ENCODE results near the gene PTH1R.

PTH1R gene

GRCh38 chr3:46850468-46850779 is 27.1 kb upstream of the PTH1R start:
- DNase-seq: no peak

DNA sequence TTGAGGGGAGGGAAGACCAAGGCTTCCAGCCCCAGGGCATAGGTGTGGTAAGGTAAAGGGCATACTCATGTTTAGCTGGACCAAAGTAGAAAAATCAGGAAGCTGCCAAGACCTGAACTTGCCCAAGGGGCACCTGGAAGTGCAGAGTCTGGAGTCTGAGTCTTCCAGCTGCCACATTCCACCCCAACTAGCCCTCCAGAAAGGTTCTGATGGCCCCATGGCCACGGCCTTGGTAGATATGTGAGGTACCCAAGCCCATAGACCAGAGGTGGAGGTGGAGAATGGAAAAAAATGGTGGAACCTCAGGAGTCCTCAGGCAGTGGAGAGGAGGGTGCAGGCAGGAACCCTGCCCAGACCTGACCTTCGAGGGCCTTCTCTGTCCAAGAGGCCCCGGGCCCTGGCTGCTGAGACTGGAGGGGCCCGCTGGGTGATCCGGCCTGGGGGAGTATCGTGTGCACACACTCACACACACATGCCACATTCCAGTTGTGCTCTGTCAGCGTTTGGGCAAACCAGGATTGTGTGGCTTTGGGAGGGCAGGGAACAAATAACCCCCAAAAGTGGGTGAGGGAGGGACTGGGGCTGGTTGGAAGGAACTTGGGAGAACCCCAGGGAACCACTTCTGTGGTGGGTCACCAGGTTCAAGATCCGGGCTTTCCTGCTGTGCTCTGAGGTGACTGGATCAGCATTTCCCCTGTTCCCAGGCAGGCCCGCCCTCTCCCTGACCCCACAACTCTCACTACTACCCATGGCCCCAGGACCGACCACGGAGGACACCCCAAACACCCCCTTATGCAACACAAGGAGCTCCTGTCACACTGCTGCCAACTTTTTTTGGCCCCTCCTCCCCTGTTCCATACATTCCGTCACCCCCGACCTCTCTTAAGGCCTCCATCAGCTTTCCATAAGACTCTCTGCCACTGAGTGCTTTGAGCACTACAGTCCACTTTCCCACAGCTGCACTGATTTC is 25.9 kb upstream of the PTH1R start:
- DNase-seq: no peak

DNA sequence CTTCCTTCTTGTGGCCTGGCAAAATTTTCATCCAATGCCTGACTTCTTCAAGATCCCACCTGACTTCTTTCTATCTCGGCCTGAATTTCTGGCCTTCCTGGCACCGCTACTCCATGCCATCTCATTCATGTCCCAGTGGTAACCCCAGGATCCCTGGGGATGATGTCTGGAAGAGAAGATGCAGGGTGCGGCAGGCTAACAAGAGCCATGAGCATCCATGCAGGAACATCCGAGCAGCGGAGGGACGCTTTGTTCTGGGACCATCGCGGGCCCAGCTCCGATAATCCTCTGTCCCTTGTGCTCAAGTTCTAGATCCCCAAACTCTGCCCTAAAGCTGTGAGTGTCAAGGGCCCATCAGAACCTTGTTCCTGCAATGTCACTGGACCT is 25.2 kb upstream of the PTH1R start:
- no peak for DNase-seq

DNA sequence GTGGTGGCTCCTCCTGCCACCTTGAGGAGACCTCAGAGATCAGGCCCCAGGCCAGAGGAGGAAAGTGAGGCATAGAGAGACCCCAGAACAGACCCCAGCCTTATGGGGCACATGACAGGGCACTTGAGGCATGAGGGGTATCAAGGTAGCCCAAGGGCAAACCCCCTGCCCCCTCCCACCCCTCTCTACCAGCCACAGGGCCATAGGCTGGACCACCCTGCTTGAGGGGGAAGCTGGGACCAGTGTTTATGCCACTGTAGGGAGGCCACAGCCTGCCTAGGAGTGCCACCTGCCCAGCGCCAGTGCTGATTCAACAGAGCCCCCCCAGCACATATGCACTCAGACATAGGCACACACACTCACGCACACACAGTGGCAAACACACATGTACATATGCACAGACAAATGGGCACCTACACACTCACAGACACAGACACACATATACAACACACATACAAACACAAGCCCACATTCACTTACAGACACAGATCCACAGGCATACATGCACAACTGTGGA is 24.6 kb upstream of the PTH1R start:
- no peak for DNase-seq

- DNase-seq: no peak
These were observed 23.8 kb upstream of the PTH1R start for GRCh38 chr3:46853441-46854415.

DNA sequence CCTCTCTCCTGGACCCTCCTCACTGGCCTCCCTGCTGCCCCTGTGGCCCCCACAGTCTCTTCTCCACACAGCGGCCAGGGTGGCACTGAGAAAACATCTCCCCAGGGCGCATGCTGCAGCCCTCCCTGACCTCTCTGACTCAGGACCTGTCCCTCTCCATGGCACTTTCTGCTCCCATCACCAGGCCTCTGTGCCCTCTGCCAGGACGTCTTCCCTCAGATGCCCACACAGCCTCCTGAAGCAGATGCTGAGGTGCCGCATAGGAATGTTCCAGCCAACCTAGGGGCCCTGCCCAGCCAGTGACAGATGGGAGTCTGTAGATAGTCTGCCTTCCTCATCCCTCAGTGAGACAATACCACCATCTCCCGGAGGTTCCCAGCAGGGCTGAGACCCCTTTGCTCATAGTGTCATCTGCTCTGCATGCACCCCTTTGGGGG is 22.9 kb upstream of the PTH1R start:
- DNase-seq: no peak

- no peak for DNase-seq
These were observed 20.7 kb upstream of the PTH1R start for GRCh38 chr3:46856576-46857471.

- DNase-seq: no peak
These were observed 19.8 kb upstream of the PTH1R start for GRCh38 chr3:46857485-46858341.

DNA sequence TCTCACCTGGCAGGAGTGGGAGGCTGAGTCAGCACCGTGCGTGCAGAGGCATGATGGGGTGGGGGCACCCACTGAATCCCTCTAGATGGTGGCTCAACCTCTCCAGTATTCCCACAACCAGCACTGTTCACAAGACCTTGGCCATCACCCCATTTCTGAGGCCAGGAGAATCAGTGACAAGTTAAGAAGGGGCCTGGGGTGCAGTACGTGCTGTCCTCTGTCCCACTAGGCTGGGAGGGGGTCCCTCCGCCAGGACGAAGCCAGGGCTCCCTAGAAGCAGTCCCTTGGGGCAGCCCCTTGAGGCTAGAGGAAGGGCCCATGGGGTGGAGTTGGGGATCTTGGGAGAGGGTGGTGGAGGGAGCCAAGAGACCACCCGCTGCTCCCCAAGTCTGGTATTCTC is 19.1 kb upstream of the PTH1R start:
- DNase-seq: no peak

DNA sequence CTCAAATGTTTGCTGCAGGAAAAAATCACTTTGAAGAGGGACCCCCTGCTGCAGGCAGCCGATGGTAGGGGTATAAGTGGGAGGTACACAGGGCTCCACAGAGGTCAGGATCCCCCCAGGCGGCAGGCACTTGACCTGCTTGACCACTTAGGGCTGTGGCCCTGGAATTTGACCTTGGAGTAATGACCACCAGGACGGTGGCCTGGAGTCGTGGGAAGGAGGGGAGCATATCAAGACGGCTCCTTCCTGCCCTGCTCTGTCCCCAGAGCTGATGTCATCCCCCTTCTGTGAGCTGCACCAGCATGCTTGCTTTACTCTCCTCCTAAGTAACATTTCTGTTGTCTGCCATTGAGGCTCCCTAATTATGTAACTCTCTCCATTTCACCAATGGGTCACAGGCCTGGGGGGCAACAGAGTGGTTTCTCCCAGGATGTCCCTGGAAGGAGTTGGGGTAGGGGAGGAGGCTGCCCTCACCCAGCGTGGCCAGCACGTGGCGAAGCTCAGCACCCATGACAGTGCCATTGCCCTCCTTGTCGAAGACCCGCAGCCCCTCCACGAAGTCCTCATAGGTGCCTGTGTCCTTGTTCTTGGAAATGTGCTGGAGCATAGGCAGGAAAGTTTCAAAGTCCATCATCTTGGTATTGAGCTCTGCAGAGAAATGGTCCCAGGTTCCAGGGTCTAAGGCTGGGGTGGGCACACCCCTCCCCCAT is 18.4 kb upstream of the PTH1R start:
- no peak for DNase-seq

GRCh38 chr3:46860017-46860809 is 17.3 kb upstream of the PTH1R start:
- DNase-seq: peak; percentile 8 to 43

- no peak for DNase-seq
These were observed 16.5 kb upstream of the PTH1R start for GRCh38 chr3:46860810-46861604.

GRCh38 chr3:46861605-46862368 is 15.7 kb upstream of the PTH1R start:
- no peak for DNase-seq

DNA sequence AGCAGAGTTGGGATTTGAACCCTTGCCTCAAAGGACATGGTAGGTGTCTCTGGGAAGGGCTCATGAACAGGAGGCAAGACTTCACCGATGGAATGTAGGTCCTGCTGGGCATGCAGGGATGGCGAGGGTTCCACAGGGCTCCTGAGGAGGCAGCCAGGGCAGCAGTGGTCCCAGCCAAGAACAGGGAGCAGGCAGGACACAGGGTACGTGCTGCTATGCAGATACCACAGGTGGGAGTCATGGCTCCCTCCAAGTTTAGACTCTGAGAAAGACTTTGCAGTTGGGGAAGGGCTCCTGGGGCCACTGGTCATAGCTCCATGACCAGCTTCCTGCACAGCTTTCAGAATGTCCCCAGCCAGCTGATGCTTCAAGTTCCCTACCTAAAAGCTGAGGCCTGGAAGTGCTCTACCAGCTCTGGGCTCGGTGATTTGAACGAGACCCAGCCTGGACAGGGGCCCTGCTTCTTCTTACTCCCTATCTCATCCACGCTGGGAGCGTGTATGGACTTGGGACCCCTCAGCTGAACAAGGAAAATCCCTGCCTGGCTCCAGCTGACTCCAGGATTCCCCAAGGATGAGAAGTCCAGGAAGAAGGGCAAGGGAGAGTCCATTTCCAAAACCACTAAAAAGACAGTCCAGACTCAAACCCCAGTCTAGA is 15.0 kb upstream of the PTH1R start:
- DNase-seq: no peak

DNA sequence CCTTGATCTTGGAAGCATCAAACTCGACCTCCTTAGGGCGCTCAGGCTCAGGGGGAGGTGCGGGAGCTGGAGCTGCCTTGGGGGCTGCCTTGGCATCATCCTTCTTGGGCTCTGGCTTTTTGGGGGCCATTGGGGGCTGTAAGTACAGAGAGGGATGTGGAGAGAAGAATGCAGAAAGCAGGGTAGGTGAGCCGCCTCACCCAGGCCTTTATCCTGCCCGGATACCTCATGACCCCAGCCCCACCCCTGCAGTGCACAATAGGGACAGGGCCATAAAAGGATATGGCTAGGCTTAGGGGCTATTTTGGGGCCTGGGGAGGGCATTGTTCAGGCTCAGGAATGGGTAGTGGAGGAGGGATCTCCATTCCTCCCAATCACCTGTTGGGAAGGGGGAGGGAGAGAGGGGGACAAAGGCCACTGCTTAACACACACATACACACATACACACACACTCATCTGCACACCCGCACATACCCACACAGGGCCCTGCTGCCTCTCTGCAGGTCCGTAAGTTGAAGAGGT is 14.2 kb upstream of the PTH1R start, which contains the start of gene MYL3:
MYL3 (minus strand) TSS at position 184 of the 522 bp plus-strand sequence; CDS start at position 130, 54 bp downstream.
- no peak for DNase-seq

- DNase-seq: no peak
These were observed 13.2 kb upstream of the PTH1R start for GRCh38 chr3:46864061-46864881.

Measured in Kasumi-1 (cell line).